GM20000 (cell line): ENCODE data around the gene PRMT2.

Experiments used
- DNase-seq: peaks from one replicate; pipeline ENCODE4 v3.0.0; 2012; ENCODE audit warnings: low spot score
- CTCF ChIP-seq: IDR thresholded peaks from 2 replicates; pipeline ENCODE4 v1.5.1; 2012; ENCODE audit warnings: mild to moderate bottlenecking, control low read depth; ENCODE audit errors: extremely low read depth, missing control alignments

Gene PRMT2

GRCh38 chr21:46656820-46657219, 21.3 kb downstream of the PRMT2 start:
- TF ChIP-seq CTCF, result no peak
- DNase-seq, result no peak

- no peak for TF ChIP-seq CTCF
- DNase-seq, result no peak
Observed at GRCh38 chr21:46660505-46660904, 25.0 kb downstream of the PRMT2 start.

GRCh38 chr21:46661211-46661625, 25.7 kb downstream of the PRMT2 start:
- TF ChIP-seq CTCF, result peak; percentile 35
- DNase-seq, result peak; percentile 91

DNA sequence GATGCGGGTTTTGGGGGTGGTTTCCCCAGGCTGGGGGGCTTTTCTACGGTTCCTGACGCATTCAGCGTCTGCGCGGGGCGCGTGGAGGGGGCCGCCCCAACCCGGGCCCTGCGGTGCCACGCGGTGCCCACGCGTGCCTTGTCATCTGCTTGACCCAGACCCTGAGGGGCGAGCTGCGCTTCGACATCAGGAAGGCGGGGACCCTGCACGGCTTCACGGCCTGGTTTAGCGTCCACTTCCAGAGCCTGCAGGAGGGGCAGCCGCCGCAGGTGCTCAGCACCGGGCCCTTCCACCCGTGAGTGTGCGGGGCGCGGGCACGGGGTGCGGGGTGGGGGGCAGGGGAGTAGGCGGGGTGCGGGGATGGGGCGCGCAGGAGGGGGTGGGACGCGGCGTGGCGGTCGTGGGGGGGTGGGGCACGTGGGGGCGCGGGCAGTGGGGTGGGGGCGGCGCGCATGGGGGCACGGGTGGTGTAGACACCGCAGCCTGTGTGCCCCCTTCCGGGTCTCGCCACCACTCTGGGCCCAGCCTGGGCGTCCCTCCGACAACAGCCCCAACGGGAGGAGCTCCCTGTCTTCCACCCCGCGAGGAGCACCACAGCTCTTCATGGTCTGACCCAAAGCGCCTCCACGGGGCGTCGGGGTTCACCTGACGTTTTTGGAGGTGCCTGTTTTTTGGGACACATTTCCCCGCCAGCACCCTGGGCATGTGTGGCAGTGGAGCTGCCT, 26.3 kb downstream of the PRMT2 start:
- TF ChIP-seq CTCF, result no peak
- no peak for DNase-seq

DNA sequence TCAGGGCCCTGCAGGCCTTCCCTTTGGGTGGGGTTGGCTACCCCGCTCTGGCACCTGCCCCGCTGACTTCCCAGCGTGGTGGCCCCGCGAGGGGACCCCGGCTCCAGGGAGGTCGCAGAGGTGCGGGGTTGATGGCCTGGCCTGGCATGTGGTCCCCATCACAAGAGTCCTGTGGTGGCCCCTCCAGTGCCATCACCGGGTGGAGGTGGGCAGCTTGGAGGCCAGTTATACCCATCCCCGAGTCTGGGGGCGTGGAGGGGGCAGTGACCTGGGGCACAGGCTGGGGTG, 26.8 kb downstream of the PRMT2 start:
- DNase-seq, result no peak
- no peak for TF ChIP-seq CTCF

DNA sequence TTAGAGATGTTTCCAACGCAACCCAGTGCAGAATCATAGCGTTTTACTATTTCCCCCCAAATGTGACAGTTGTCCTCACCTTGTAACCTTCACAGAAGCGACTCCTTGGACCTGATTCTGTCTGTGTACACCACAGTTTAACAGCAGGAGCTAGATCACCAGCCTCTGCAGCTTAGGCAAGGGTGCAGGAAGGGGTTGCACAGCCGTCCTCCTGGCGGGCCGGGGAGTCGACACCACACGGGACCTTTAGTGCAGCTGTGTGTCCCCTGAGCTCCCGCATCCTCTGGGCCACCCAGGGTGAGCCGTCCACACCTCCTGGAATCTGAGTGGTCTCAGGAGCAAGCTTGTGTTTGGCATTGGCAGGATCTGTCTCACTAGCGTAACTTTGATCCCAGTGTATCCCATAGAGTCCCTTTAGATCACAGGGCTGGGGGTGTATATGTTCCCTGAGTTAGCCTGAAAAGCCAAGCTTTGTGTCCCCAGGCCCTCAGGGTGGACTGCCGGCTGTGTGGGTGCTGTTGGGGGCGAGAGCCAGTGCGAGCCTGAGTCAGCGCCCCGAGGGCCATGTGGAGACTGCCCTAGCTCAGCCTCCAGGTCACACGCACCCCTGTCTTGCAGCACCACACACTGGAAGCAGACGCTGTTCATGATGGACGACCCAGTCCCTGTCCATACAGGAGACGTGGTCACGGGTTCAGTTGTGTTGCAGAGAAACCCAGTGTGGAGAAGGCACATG, 27.5 kb downstream of the PRMT2 start:
- TF ChIP-seq CTCF, result no peak
- no peak for DNase-seq

DNA sequence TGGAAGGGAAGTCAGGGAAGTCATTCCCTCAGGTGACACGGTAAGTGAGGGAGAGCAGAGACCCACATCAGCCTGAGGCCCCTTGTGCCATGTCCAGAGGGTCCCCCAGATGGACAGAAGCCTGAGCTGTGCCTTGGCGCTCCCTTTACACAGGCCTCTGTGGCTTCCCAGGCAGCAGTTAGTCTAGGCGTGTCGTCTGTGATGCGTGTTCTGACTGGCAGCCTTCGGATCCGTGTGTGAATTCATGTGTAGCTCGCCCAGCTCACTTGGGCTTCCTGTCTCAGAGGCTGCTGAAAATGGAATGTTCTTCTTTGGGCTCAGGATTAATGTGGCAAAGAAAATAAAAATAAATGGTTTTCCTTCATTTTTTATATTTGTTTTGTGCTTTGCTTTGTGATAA, 28.3 kb downstream of the PRMT2 start:
- no peak for DNase-seq
- TF ChIP-seq CTCF, result no peak
